Measurements from ENCODE around the gene CD1E.

DNA sequence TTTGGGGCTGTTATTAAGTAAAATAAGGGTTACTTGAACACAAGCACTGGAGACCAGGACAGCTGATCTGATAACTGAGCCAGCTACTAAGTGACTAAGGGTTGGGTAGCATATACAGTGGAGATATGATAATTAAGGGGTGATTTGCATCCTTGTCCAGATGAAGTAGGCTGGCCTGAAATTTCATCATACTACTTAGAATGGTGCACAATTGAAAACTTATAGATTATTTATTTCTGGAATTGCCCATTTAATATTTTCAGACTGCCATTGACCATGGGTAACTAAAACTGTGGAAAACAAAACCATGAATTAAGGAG is 18.5 kb upstream of the CD1E start:
- TF ChIP-seq, protein P1, sequence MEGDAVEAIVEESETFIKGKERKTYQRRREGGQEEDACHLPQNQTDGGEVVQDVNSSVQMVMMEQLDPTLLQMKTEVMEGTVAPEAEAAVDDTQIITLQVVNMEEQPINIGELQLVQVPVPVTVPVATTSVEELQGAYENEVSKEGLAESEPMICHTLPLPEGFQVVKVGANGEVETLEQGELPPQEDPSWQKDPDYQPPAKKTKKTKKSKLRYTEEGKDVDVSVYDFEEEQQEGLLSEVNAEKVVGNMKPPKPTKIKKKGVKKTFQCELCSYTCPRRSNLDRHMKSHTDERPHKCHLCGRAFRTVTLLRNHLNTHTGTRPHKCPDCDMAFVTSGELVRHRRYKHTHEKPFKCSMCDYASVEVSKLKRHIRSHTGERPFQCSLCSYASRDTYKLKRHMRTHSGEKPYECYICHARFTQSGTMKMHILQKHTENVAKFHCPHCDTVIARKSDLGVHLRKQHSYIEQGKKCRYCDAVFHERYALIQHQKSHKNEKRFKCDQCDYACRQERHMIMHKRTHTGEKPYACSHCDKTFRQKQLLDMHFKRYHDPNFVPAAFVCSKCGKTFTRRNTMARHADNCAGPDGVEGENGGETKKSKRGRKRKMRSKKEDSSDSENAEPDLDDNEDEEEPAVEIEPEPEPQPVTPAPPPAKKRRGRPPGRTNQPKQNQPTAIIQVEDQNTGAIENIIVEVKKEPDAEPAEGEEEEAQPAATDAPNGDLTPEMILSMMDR (IDR thresholded peaks at IDR 0.05; ENCODE audit: low read length), result no peak
- TF ChIP-seq EZH2phosphoT487 (IDR thresholded peaks at IDR 0.05; ENCODE audit: low read length) (no peak), EZH2 (optimal IDR thresholded peaks at IDR 0.05; ENCODE audit: low read depth, low read length) (no peak)

Data from MM.1S (cell line).